IPS-20b (cell line): ENCODE measurements around the gene FCRL6.
A peak's percentile ranks its signal among the peaks of the same experiment; 100 is the strongest.

Source experiments
- H3K27ac ChIP-seq: one replicate; pipeline ENCODE4 v1.5.1; 2013; ENCODE audit warnings: low read length
- H3K27me3 ChIP-seq: 2 replicates; pipeline ENCODE4 v1.6.1; 2013; ENCODE audit warnings: mild to moderate bottlenecking, low read length, inconsistent platforms; ENCODE audit not compliant: insufficient read depth
- H3K36me3 ChIP-seq: 2 replicates; pipeline ENCODE4 v1.6.1; 2013; ENCODE audit warnings: low read depth, mild to moderate bottlenecking, inconsistent platforms, low read length, moderate library complexity; ENCODE audit not compliant: insufficient read depth
- H3K4me1 ChIP-seq: 2 replicates; pipeline ENCODE4 v1.6.1; 2013; ENCODE audit warnings: mild to moderate bottlenecking, control low read depth, inconsistent platforms, low read length, moderate library complexity; ENCODE audit not compliant: insufficient read depth
- H3K4me3 ChIP-seq: 2 replicates; pipeline ENCODE4 v1.5.1; 2013; ENCODE audit warnings: mild to moderate bottlenecking, low read length, inconsistent platforms
- H3K9ac ChIP-seq: 2 replicates; pipeline ENCODE4 v1.6.1; 2013; ENCODE audit warnings: low read depth, mild to moderate bottlenecking, inconsistent platforms, low read length, moderate library complexity
- H3K9me3 ChIP-seq: 2 replicates; pipeline ENCODE4 v1.6.1; 2013; ENCODE audit warnings: mild to moderate bottlenecking, low read depth, low read length, inconsistent platforms; ENCODE audit not compliant: insufficient read depth

The FCRL6 gene

DNA sequence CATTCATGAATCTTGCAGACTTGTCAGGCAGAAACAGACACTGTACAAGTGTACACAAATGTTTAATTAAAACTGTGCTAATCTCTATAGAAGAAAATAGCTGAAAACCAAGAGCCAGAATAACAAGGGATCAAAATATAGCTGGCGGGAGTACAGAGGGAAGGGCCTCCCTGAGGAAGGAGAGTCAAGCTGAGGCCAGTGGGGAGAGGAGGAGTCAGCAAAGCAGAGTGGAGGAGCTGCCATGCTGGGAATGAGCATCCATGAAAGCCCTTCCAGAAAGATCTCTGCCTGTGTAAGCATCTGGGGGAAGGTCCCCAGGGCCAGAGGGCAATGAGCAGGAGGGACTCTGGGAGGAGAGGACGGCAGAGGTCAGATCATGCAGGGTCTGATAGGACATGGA is 39.6 kb downstream of the FCRL6 start:
- H3K27me3 ChIP-seq: no peaks in the 10 kb centered on the region
- H3K36me3 ChIP-seq: no peaks in the 10 kb centered on the region
- H3K4me3 ChIP-seq: no peak overlapping the region
- H3K9me3 ChIP-seq: no peaks in the 10 kb centered on the region
- H3K27ac ChIP-seq: no peak overlapping the region
- no peak overlapping the region for H3K9ac ChIP-seq
- H3K4me1 ChIP-seq: no peaks in the 10 kb centered on the region

DNA sequence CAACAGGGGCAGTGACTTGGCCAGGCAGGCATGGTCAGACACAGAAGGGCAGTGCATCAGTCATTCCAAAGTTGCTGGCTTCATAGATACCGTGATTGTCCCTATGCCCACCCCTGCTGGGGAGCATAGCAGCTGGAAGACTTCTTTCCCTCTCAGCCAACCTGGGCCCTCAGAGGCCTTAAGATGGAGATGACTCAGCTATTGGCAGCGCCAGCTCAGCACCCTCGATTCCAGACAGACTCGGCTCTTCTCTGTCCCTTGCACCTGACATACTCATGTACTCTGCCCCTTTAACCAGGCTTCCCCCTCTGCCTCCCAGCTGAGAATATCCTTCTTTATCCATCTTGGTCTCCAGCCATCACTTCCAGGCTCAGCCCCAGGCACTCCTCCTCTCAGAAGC is 41.3 kb downstream of the FCRL6 start:
- Histone ChIP-seq H3K27ac (no peak overlapping the region), H3K4me1 (no peaks in the 10 kb centered on the region), H3K36me3 (no peaks in the 10 kb centered on the region), H3K27me3 (no peaks in the 10 kb centered on the region), H3K9ac (no peak overlapping the region), H3K4me3 (no peak overlapping the region), H3K9me3 (no peaks in the 10 kb centered on the region)

- Histone ChIP-seq H3K36me3 (no peaks in the 10 kb centered on the region), H3K9me3 (no peaks in the 10 kb centered on the region), H3K27me3 (no peaks in the 10 kb centered on the region), H3K4me1 (peaks cover 2% of the 10 kb centered on the region; the same call in 1 of the 2 replicates), H3K9ac (no peak overlapping the region), H3K27ac (no peak overlapping the region), H3K4me3 (no peak overlapping the region)
Observed at GRCh38 chr1:159845751-159846629, 43.8 kb downstream of the FCRL6 start.

GRCh38 chr1:159847231-159847630 is 45.1 kb downstream of the FCRL6 start:
- Histone ChIP-seq H3K27ac (no peak overlapping the region), H3K4me3 (no peak overlapping the region), H3K27me3 (no peaks in the 10 kb centered on the region), H3K9ac (no peak overlapping the region), H3K9me3 (no peaks in the 10 kb centered on the region), H3K36me3 (no peaks in the 10 kb centered on the region), H3K4me1 (peaks cover 2% of the 10 kb centered on the region; the same call in 1 of the 2 replicates)

- no peak overlapping the region for H3K4me3 ChIP-seq
- no peaks in the 10 kb centered on the region for H3K9me3 ChIP-seq
- H3K36me3 ChIP-seq: no peaks in the 10 kb centered on the region
- H3K9ac ChIP-seq: no peak overlapping the region
- H3K27ac ChIP-seq: no peak overlapping the region
- H3K4me1 ChIP-seq: peaks cover 2% of the 10 kb centered on the region; the same call in 1 of the 2 replicates
- peaks cover 11% of the 10 kb centered on the region for H3K27me3 ChIP-seq
Observed at GRCh38 chr1:159848326-159848725, 46.2 kb downstream of the FCRL6 start.

DNA sequence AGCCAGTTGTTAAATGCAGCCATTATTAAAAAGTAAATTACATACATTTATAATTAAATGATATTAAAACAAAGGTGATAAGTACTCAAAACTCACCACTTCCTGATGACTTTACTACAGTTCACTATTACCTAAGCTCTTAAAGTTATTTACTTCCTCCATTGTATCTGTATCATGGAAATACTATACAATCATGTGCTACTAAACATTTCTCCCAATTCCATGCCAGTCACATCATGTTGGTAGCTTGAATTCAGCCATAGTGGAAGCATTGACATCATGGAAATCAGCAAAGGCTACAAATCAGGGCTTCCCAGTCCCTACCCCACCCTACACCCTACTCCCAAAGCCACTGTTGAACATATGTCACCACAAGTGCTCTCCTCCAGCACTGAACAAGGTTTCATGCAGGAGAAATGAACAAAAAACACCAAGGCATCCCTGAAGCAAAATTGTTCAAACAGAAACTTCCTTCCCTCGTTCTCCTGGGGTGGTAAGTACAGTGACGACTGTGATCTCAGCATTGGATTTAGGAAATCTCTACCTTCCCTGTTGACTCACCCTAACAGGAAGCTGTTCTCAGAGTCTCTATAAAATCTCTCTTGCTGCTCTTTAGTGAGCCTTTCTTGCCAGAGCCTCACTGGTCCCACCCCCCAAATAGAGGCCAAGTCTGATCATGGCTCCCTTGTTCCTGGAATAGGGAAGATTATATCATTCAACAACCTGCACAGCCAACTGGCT is 47.6 kb downstream of the FCRL6 start:
- Histone ChIP-seq H3K27me3 (peaks cover 26% of the 10 kb centered on the region), H3K27ac (no peak overlapping the region), H3K36me3 (no peaks in the 10 kb centered on the region), H3K4me1 (peaks cover 5% of the 10 kb centered on the region), H3K4me3 (no peak overlapping the region), H3K9me3 (no peaks in the 10 kb centered on the region), H3K9ac (no peak overlapping the region)

DNA sequence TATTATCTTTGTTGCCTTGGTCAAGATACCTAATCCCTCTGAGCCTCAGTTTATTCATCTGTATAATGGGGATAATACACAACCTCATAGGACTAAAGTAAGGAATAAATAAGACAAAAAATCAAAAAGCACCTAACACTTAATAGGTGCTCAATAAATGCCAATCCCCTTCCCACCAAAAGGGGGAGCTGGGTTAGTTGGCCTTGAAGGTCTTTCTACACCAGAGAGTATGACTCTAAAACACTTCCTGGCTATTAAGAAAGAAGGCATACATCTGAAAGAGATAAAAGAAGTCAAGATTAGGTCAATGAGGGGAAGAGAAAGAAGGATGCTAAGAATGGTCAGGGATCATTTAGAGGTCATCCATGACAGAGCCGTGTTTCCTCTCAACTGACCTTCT is 49.2 kb downstream of the FCRL6 start:
- peaks cover 5% of the 10 kb centered on the region for H3K4me1 ChIP-seq
- peaks cover 42% of the 10 kb centered on the region for H3K27me3 ChIP-seq
- no peak overlapping the region for H3K9ac ChIP-seq
- no peaks in the 10 kb centered on the region for H3K36me3 ChIP-seq
- no peak overlapping the region for H3K27ac ChIP-seq
- H3K4me3 ChIP-seq: no peak overlapping the region
- H3K9me3 ChIP-seq: no peaks in the 10 kb centered on the region

- peak overlapping the region; percentile 67 for H3K4me3 ChIP-seq
Observed at GRCh38 chr1:159853417-159854115, 51.4 kb downstream of the FCRL6 start.

DNA sequence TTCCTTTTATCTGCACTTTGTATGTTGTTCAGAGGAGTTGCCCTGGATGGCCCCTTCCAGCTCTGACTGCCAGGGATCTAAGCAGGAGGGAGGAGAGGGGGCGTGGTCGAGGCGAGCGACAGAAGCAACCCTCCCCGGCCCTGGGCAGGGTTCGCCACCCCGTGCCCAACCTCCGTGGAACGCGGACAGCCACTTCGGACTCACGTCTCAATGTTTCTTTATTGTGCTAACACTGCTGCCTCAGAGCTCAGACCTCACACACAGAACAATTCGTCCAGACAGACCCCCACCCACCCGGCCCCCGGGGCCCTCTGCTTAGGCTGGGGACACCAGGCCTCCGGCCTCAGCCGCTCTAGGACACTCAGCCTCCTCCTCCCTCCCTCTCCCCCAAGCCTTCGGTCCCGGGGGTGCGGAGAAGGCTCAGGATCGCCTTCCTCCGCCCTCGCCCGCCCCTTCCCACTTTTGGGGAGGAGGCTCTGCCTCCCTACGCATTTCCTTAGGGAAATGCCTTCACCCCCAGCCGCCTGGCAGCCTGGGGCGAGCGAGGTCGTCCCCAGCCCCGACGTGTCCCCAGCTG is 52.0 kb downstream of the FCRL6 start:
- Histone ChIP-seq H3K36me3 (no peaks in the 10 kb centered on the region), H3K9ac (peak overlapping the region; percentile 32; the same call in 1 of the 2 replicates), H3K4me3 (peak overlapping the region; percentile 67), H3K27me3 (peaks cover 49% of the 10 kb centered on the region), H3K4me1 (peaks cover 5% of the 10 kb centered on the region), H3K9me3 (no peaks in the 10 kb centered on the region), H3K27ac (no peak overlapping the region)

More at GRCh38 chr1:159853417-159854115, 51.4 kb downstream of the FCRL6 start:
- H3K9me3 ChIP-seq: no peaks in the 10 kb centered on the region
- H3K27me3 ChIP-seq: peaks cover 49% of the 10 kb centered on the region
- H3K4me1 ChIP-seq: peaks cover 5% of the 10 kb centered on the region
- H3K36me3 ChIP-seq: no peaks in the 10 kb centered on the region
- H3K9ac ChIP-seq: no peak overlapping the region; the same call in 1 of the 2 replicates
- no peak overlapping the region for H3K27ac ChIP-seq

DNA sequence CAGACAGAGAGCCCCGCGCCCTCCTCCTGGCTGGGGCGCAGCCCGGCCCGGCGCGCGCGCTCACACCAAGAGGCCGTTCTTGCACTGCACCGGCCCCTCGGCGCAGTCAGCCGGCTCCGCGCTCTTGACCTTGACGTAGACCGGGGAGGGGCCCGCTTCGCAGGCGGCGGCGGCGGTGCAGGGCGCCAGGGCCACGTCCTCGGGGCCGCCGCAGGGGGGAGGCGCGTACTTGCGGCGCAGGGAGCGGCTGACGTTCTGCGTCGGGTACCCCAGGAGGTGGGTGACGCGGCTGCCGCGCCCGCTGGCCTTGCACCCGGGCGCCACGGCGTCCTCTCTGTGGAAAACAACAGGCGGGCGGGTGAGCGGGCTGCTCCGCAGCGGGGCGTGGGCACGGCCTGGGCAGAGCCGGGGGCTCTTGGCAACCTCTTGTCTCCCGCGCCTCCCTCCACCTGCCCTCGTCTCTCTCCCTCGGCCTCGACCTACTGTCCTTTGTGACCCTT is 52.6 kb downstream of the FCRL6 start:
- Histone ChIP-seq H3K9me3 (no peaks in the 10 kb centered on the region), H3K9ac (peak overlapping the region; percentile 32; the same call in 1 of the 2 replicates), H3K4me3 (peak overlapping the region; percentile 67), H3K36me3 (no peaks in the 10 kb centered on the region), H3K27me3 (peaks cover 49% of the 10 kb centered on the region), H3K4me1 (peaks cover 4% of the 10 kb centered on the region), H3K27ac (no peak overlapping the region)

DNA sequence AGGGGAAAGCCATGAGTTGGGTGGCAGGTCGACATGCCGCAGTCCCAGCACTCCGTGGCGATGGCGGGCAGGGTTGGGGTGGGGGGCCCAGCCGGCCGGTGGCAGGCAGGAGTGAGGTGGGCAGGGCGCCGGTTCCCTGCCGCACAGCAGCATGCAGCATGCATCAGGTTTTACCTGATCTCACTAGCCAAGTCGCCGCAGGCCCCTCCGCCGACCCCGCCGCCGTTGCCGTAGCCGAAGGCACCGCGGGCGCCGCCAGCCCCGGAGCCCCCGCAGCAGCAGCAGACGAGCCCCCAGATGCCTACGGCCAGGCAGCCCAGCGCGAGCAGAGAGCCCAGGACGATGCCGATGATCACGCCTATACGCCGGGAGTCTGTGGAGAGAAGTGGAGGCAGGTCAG is 53.5 kb downstream of the FCRL6 start:
- H3K27ac ChIP-seq: no peak overlapping the region
- no peaks in the 10 kb centered on the region for H3K36me3 ChIP-seq
- no peak overlapping the region for H3K9ac ChIP-seq
- H3K9me3 ChIP-seq: no peaks in the 10 kb centered on the region
- H3K4me3 ChIP-seq: no peak overlapping the region
- peaks cover 49% of the 10 kb centered on the region for H3K27me3 ChIP-seq
- peaks cover 3% of the 10 kb centered on the region; the same call in 1 of the 2 replicates for H3K4me1 ChIP-seq
